HG03457 (cell line): Measurements from ENCODE around the gene ZRANB1.
"Not testable (repeated sequence)": the region's sequence is repeated elsewhere in the genome, so short reads cannot be mapped to it uniquely, and the experiment has no call there.

Experiments used
- ATAC-seq: cut with Tn5 transposase; IDR thresholded peaks from one replicate; pipeline ENCODE4 v1.9.1; 2021; ENCODE audit warnings: moderate number of reproducible peaks; ENCODE audit not compliant: unreplicated experiment

ZRANB1 gene

DNA sequence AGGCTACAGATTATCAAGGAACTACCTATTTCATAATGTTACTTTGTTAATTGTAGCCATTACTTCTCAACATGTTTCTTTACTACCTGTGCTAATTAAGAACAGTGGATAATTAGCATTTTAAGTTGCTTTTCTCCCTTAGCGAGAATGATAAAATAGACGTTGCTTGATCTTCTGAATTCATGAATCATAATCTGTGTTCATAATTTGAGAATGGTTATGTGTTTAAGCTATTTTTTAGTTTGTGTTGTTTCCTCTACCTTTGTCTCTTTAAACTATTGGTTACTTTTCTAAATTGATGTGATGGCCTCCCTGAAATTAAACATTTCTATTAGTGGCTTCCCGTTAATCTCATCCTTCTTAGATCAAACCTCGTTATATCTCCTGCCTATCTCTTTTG is at the start of gene ZRANB1:
Gene ZRANB1, plus strand, starts transcription at position 301 of the 400 bp plus-strand sequence. CDS start 371 bp downstream, outside the sequence.
- ATAC-seq = no peak

DNA sequence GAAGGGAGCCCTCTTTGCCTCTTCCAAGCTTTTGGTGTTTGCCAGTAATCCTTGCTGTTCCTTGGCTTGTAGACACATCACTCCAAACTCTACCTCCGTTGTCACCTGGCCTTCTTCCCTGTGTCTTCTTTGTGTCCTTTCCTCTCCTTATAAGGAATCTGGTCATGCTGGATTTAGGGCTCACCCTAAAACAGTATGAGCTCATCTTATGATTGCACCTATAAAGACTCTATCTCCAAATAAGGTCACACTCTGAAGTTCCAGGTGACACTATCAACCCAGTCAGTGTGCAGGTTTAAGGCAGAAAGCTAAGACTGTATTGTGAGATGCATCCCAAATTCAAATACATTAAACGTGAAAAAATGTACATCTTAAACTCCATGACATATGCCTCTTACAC is 49.0 kb upstream of the ZRANB1 start:
- ATAC-seq = no peak

DNA sequence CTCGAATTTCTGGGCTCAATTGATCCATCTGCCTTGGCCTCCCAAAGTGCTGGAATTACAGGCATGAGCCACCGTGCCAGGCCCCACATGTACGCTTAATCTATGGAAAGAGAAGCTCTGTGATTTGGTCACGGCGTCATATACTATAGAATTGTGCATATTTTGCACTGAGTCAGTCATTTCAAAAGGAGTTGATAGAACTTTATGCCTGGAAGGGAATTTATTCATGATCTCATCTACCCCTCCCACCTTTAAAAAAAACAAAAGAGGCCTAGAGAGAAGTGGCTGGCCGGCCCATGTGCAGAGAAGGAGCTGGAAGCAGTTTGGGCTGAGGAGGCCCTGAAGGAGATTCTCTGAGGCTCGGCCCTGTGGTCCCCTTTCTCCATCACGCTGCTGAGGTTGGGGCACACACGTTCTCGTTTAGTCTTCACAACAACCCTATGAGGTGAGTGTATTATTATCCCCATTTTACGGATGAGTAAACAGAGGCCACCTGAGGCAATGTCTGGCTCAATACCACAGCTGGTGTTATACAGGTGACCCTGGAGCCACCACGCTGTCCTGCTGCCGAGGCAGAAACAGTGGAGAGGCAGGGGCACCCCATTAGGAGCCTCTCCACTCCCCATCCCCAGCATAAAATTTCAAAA is 47.2 kb upstream of the ZRANB1 start:
- ATAC-seq = no peak

DNA sequence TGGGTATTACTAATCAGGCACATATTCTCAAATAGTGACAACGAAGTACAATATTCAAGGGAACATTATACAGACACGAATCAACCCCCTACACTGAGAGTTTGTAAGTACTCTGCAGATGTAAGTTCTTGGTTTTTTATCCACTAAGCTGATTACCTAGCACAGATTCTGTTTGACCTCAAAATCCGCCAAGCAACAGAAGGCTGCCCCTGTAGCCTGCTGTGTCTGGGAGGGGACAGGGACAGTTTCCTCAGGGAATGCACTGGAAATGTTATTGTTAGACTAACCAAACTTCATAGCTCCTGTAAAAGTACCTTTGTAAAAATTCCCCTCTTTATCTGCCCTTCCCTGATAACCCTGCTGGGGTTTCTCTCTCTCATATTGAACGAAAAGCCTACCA is 45.2 kb upstream of the ZRANB1 start:
- ATAC-seq = no peak

DNA sequence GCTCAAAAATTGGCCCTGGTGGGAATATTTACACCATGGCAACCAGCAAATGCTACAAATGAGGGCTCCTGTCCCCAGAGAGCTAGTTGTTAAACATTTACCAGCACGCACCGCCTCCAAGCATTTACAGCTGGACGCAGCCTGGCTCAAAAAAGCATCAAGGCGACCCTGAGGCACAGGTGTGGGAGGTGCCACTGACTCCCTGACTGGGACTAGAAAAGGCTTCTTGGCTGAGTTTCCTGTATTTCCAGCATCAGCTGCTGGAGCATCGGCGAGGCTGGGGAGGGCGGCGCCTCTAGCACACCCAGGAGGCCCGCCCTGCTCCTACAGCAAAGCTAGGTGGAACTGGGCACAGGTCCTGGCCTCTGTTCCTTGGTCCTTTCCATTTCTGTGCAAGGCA is 43.5 kb upstream of the ZRANB1 start:
- ATAC-seq = no peak

DNA sequence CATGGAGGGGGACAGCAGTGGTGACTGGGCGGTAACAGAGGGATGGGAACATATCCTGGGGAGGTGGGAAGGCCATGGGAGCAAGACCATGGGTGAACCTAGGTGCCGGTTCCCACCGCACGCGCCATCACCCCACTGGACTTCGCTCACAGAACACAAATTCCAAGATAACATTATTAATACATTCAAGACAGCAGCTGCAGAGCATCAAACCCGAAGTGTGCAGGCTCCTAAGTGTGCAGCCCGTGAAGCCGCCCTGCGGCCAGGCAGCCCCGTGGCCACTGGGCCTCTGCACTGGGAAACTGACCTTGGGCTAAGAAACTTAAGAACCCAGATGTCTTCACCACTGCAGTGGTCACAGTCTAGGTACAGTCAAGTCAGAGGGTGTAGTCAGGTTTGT is 42.8 kb upstream of the ZRANB1 start:
- ATAC-seq = no peak

DNA sequence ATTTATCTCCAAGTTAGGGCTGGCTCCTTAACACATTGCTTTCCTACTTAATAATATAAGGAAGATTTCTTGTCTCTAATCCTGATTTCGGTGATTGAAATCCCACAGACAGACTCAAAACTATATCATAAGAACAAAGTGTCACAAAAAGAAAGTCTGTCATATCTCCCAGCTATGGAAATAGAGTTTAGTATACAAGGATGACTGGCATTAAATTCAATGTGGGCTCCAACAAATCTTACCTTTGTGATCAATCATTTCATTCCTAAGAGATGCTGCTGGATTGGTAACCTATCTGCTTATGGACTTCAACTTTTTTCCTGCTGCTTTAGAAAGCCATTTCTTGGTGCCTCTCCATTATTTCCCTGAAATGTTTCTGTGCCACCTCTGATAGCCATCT is 39.5 kb upstream of the ZRANB1 start:
- ATAC-seq = no peak

DNA sequence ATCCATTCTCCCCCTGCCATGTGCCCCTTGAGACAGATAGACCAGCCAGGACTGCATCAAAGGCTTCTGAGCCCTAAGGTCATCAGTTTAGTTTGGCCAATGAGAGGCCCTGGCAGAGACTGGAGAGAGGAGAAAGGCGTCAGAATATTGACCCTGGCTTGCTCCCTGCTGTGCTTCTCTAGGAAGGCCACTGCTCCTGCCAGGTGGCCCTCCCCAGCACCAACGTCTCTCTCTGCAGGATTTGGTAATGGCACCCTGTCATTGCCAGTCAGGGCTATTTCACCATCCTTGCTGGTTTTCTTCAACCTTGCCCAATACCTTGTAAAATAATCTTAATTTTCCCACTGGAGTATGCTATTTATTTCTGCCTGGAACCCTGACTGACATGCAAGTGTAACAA is 38.8 kb upstream of the ZRANB1 start:
- ATAC-seq = no peak

DNA sequence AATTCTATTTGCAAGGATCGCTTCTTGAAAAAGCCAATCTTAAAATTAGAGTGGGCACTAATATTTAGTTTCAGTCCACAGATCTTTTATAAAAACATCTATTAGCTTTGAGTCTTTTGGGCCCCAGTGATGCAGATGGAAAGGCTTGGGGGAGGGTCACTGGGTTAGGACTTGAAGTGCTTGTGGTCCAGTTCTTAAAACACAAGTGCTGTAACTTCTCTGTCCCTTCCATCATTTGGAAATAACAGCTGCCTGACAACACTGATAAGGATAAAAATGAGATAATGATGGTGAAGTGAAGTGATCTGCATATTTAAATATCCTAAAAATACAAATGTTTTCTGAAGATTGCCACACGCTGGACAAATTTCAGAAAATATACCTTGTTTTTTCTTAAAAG is 37.1 kb upstream of the ZRANB1 start:
- no peak for ATAC-seq

DNA sequence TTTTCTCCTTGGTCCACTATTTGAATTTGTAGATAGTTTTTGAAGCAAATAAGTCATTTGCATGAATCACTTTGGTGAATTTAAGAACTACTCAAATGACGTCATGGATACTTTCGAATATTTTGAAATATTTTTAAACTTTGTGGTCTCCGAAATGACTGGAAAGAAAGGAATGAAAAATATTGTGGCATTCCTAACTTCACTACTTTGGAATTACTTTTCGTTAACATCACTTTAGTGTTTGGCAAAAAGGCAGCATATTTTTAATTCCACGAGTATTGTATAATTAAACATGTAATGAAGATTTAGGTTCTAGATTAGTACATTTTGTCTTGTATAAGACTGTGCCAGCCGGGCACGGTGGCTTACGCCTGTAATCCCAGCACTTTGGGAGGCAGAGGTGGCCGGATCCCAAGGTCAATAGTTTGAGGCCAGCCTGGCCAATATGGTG is 35.3 kb upstream of the ZRANB1 start:
- ATAC-seq = no peak

DNA sequence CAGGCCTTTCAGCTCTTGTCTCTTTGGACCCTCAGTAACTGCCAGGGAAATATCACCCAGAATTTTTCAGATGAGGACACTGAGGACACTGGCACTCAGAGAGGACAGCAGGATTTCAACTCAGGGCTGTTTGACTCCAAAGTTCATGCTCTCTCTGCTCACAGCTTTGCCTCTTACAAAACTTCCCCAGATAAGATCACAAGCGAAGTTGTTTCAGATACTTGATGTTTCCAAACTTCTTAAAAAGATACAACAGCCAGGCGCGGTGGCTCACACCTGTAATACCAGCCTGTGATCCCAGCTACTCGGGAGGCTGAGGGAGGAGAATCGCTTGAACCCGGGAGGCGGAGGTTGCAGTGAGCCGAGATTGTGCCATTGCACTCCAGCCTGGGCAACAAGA is 32.4 kb upstream of the ZRANB1 start:
- ATAC-seq = no peak

DNA sequence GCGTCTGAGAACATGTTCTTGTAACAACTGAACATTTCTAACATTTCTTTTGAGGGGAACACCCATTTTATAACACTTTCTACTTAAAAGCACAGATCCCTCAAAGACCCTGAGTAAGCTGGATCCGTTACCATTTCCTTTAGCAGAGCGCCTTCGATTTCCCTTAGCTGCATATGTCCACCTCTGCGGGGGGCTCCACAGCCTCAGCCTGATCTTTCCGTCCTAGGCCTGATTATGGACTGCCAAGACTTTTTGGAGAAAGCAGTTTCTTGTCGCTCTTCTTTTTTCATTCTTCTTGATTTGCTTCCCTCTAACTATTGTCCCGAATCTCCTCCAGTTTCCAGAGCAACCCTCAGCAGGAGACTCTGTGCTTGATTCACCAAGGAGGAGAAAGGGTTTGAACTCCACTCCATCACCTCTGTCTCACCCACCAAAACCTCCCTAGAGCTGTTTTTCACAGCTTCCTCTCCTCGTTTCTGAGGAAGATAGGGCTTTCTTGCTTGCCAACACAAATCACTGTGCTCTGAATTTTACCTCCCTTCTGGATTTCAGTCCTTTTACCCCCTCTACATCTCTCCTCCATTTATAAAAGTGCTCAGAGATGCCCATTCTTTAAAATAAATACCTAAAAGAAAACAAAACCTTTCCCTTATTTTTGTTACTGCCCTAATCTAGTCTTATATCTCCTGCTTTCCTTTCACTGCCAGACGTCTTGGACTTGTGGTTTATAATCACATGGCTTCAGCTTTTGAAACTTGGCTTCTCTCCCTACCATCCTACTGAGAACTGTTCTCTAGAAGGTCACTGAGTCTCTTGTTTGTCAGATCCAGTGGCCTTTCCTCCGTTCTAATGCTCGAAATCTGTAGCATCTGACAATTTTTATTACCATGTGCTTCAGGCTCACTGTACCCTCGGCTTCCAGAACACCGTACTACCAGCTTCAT is 30.5 kb upstream of the ZRANB1 start:
- ATAC-seq = no peak

DNA sequence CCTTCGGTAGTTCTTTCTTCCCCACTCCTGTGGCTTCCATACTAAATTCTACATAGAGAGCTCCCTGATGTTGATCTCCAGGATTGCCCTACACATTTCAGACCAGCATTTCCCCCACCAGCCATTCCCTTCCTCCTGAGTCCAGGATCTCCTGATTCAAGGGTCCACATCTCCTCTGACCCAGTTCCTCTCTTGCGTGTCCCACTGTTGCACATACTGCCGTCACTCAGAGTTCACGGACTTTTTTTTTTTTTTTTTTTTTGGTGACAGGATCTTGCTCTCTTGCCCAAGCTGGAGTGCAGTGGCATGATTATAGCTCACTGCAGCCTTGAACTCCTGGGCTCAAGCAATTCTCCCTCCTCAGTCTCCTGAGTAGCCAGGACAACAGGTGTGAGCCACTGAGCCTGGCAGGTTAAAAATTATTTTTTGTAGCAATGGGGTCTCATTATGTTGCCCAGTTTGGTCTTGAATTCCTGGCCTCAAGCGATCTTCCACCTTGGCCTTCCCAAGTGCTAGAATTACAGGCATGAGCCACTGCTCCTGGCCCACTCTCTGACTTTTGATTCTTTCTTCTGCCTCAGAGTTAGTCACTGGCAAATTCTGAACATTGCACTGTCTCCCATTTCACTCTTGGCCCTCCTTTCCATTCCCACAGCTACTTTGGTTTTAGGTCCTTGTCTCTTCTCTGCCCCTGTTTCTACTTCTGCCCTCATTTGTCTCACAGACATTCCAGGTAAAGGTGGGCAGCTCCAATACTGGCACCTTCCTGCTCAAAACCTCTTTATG is 29.6 kb upstream of the ZRANB1 start:
- ATAC-seq = no peak

DNA sequence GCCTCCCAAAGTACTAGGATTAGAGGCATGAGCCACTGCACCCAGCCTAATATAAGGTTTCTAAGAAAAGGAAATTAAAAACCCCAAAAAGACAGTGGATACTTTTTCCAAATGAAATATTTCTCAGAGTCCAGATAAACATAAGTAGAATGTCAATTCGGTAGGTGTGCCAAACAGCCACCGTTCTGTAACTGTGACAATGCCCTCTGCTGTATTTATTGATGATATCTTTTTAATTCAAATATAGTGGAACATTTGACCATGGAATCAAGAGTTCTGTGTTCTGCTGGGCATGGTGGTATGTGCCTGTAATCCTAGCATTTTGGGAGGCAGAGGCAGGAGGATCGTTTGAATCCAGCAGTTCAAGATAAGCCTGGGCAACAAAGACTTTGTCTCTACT is 28.8 kb upstream of the ZRANB1 start:
- no peak for ATAC-seq

DNA sequence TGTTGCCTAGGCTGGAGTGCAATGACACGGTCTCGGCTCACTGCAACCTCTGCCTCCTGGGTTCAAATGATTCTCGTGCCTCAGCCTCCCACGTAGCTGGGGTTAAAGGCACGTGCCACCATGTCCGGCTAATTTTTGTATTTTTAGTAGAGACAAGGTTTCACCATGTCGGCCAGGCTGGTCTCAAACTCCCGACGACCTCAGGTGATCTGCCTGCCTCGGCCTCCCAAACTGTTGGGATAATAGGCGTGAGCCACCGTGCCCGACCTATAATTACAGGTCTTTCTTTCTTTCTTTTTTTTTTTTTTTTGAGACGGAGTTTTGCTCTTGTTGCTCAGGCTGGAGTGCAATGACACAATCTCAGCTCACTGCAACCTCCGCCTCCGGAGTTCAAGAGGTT is 27.5 kb upstream of the ZRANB1 start:
- not testable (repeated sequence) for ATAC-seq

DNA sequence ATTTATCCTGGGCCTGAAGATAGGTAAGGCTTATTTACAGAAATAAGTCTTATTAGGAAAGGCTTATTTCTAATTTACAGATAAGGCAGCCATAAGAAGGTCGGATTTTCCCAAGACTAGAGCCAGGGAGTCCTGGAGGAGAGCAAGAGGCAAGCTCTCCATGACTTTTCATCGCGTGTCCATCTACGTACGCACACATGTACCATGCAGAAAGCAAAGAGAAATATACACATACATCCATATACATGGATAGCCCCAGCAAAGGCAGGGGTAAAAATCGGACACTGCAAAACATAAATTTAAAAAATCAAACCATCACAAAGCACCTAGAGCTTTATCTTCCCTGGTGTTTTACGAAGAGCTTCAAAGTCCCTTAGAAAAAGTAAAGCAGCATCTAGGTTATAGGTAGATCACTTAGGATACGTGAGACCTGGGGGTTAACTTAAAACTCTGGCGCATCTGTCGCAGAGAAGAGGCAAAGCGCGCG is 25.8 kb upstream of the ZRANB1 start:
- ATAC-seq = no peak

DNA sequence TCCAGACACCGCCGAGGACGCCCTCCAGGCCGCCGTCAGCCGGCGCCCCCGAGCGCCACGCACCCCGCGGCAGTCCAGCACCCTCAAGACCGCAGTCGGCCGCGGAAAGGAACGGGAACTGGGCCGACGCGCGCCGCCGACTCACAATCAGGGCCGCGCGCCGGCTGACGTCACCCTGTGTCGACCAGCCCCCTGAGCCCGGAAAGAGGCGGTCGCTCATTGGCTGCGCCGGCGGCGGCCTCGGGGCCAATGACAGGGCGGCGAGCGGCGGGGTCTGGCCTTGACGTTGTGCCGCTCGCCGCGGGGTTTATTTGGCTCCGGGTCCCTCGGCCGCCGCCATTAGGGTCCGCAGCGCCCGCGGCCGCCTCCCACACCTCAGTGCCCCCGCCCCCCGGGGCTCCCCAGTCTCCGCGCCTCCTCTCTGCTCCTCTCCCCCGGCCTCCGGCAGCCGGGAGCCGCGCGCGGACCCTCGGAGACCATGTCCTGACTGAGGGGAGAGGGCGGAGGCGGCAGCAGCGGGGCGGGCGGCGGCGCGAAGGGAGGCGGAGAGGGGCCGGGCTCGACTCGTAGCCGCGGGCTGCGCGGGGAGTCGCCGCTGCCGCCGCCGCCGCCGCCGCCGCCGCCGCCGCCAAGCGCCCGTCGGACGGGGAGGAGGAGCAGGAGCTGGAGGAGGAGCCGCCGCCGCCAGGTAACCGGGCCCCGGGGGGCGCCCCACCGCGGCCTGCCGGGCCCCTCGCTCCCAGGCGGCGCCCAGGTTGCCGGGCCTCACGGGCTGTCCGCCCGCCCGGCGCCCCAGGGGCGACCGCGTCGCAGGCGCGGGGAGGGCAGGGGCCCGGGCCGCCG is 25.1 kb upstream of the ZRANB1 start:
- peak; percentile 96 for ATAC-seq

DNA sequence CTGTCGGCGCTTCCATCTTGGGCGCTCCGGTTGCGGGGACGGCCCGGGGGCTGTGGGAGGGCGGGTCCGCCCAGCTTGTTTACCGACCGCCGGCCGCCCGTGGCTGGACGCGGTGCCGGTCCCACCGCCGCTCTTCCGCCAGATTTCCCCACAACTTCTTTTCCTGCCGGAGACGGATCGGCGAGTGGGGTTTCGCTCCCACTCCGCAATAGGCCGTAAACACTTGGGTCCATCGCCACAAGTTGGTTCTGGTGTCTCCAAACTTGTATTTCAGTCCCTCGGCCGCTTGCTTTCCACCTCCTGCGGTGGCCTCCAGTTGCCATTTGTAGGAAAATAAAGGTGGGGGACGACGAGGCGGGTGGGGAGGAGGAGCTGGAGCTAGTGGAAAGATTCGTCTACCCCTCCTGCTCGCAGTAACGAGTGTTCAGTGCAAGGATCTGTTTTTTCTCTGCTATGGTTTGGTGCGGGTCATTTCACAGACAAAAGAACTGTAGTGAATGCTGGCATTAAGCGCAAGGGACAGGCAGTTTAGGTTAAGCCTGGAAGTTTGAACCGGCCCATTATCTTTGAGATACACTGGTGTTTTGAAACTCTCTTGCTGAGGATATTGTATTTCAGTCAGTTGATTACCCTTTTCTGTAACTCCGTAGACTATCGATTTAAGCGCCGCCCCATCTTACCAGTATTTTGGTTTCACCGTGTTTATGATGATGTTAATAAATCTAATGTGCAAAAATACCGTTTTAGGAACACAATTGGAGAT is 24.3 kb upstream of the ZRANB1 start:
- peak; percentile 3 for ATAC-seq

DNA sequence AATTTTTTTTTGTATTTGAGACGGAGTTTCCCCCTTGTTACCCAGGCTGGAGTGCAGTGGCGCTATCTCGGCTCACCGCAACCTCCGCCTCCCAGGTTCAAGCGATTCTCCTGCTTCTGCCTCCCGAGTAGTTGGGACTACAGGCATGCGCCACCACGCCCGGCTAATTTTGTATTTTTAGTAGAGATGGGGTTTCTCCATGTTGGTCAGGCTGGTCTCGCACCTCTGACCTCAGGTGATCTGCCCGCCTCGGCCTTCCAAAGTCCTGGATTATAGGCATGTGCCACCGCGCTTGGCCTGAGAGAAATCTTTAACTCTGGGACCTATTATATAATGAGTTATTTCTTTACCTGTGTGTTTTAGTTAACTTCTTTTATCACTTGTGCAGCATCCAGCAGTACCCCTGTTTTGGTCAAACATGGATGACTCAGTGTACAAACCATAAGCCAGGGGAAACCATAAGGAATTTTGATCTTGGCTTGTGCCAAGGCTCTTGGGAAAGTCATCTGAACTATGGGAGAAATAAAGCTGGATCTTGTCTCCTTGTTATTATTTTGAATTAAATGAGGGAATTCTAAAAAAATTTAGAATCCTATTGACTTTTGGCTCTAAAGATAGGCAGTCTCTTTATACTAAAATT is 23.6 kb upstream of the ZRANB1 start:
- ATAC-seq = no peak
